Kidney epithelial cell (primary cell): ENCODE data around the gene LPCAT1. TPM values are rescaled to one million over a fixed set of nuclear protein-coding genes. Genes with fewer than 3 reads are reported as not detected.
"Not testable (repeated sequence)": the region's sequence is repeated elsewhere in the genome, so short reads cannot be mapped to it uniquely, and the experiment has no call there.

ENCODE experiments used
- DNase-seq: peaks from one replicate; pipeline ENCODE4 v3.0.0-alpha.2; 2010; ENCODE audit warnings: low read depth
- H3K27me3 ChIP-seq: 2 replicates; pipeline ENCODE4 v1.6.0; 2011; ENCODE audit warnings: low read length; ENCODE audit not compliant: control insufficient read depth, insufficient read depth
- H3K36me3 ChIP-seq: 2 replicates; pipeline ENCODE4 v1.5.1; 2011; ENCODE audit warnings: low read length; ENCODE audit not compliant: control insufficient read depth, insufficient read depth
- H3K4me3 ChIP-seq: 2 replicates; pipeline ENCODE4 v1.5.1; 2011; ENCODE audit warnings: low read depth, mild to moderate bottlenecking, control low read depth, low read length
- total RNA-seq: library from RNA; depleted of rRNA; stranded (reverse); fragments of >200 nt; gene quantifications from 2 replicates; pipeline ENCODE4 v1.2.3, GENCODE V29; 2015
- TF ChIP-seq, protein P1 (sequence below): IDR thresholded peaks from 2 replicates; pipeline ENCODE4 v1.5.1; 2011; ENCODE audit warnings: mild to moderate bottlenecking, moderate library complexity, low read length, control low read depth, inconsistent platforms; ENCODE audit not compliant: insufficient read depth, poor library complexity, severe bottlenecking

The LPCAT1 gene
- total RNA-seq, 1 donor from 2014 or later = 87.6 TPM

DNA sequence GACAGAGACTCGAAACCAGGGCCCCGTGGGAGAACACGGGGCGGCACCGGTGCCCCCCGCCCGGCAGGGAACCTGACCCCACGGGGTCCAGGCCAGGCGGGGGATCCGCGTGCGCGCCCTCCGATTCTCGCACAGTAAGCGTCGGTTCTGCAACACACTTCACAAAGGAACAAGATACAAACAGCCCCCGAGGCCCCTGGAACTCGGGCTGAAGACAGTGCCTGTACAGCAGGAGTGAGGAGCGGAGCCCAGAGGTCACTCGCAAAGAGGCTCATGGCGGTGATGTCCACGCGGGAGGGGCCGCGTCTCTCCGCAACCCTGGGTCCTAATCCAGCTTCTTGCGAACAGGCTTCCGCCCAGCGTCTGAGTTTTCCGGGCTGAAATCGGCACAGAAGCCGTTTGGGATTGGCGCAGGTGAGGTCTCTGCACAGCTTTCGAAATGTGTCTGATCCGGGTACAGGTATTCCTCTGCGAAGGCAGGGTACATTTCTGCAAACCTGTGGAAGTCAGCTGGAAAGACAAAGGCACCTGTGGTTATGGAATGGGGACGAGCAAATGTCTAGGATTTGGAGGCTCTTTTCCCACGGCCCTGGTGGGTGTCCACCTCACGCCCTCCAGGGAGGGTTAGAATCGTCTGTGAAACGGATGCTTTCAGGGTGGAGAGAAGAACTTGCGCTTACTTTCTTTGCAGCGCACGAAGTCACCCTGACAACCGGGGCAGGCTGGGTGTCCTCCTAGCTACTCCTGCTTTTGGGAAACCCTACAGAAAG is 60.2 kb downstream of the LPCAT1 start:
- Histone ChIP-seq H3K36me3 (peaks cover 1% of the 10 kb centered on the region), H3K27me3 (no peaks in the 10 kb centered on the region), H3K4me3 (no peak overlapping the region)
- DNase-seq = no peak
- TF ChIP-seq, protein P1, sequence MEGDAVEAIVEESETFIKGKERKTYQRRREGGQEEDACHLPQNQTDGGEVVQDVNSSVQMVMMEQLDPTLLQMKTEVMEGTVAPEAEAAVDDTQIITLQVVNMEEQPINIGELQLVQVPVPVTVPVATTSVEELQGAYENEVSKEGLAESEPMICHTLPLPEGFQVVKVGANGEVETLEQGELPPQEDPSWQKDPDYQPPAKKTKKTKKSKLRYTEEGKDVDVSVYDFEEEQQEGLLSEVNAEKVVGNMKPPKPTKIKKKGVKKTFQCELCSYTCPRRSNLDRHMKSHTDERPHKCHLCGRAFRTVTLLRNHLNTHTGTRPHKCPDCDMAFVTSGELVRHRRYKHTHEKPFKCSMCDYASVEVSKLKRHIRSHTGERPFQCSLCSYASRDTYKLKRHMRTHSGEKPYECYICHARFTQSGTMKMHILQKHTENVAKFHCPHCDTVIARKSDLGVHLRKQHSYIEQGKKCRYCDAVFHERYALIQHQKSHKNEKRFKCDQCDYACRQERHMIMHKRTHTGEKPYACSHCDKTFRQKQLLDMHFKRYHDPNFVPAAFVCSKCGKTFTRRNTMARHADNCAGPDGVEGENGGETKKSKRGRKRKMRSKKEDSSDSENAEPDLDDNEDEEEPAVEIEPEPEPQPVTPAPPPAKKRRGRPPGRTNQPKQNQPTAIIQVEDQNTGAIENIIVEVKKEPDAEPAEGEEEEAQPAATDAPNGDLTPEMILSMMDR = no peak

DNA sequence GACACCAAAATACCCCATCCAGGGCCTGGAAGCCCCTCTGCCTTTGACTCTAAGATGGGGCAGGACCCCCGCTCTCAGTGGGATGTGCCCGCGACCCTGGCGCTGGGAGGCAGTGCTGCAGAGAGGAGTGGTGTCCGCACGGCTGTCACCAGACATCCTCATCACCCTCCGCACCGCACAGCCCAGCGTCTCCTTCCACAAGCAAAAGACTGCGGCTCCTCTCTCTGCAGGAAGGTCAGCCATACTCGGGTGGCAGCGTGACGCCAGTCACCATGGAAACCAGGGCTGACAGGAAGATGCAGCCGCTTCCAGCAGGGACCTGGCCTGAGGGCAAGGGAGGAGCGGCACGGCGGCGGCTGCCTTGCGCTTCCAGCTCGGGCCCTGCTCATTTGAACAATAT is 61.4 kb downstream of the LPCAT1 start:
- peaks cover 1% of the 10 kb centered on the region for H3K36me3 ChIP-seq
- TF ChIP-seq, protein P1 = no peak
- H3K27me3 ChIP-seq = no peaks in the 10 kb centered on the region
- DNase-seq = no peak
- H3K4me3 ChIP-seq = no peak overlapping the region

DNA sequence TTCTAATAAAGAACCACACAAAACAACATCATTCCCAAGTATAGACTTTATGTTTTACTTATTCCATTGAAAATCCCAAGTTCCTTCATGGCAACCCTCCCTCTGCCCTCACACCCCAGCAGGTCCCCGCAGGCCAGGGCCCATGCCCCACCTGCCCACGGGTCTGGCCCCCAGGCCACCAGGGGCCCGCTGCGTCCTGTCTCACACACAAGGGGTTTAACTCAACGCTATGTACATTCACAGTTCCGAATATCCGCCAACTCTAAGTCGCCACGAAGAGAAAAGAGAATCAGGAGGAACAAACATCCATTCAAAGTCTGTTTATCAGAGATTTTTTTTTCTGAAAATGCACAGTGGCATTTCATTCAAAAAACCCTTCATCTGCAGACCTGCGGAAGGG is 62.4 kb downstream of the LPCAT1 start:
- H3K36me3 ChIP-seq = peaks cover 1% of the 10 kb centered on the region
- TF ChIP-seq, protein P1 = no peak
- H3K27me3 ChIP-seq = no peaks in the 10 kb centered on the region
- DNase-seq = no peak
- H3K4me3 ChIP-seq = no peak overlapping the region

DNA sequence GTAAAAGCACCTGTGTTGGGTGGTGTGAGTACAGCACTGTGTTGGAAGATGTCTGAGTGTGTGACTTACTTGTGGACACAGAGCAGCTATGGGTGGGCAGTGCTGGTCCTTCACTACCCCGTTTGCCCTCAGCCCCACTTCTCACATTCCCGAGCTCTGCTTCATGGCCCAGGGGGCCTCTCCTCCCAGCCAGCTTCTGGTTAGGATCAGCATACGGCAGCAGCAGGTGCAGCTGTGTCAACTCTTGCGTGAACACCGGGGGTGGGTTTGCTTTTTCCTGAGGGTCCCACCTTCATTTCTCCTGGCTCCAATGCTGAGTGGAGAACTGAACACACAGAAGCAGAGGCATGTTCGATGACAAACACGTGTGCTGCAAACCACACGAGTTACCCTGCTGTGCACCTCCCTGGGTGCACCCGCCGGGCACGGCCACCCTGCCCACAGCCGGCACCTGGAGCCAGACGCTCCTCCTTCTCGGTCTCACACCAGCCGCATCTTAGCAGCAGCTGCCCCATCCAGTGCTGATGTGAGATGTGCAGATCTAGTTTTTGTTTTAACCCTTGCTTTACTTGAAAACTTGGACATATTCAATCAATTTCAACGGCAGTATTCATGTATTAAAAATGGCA is 63.6 kb downstream of the LPCAT1 start:
- peaks cover 1% of the 10 kb centered on the region for H3K36me3 ChIP-seq
- no peaks in the 10 kb centered on the region for H3K27me3 ChIP-seq
- H3K4me3 ChIP-seq = no peak overlapping the region
- TF ChIP-seq, protein P1 = no peak
- DNase-seq = no peak

DNA sequence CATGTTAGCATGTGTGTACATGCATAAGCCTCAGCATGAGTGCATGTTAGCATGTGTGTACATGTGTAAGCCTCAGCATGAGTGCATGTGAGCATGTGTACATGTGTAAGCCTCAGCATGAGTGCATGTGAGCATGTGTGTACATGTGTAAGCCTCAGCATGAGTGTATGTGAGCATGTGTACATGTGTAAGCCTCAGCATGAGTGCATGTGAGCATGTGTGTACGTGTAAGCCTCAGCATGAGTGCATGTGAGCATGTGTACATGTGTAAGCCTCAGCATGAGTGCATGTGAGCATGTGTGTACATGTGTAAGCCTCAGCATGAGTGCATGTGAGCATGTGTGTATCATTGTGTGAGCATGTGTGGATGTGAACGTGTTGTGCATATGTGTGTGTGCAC is 64.3 kb downstream of the LPCAT1 start:
- H3K4me3 ChIP-seq, DNase-seq, H3K36me3 ChIP-seq, H3K27me3 ChIP-seq: not testable (repeated sequence)

DNA sequence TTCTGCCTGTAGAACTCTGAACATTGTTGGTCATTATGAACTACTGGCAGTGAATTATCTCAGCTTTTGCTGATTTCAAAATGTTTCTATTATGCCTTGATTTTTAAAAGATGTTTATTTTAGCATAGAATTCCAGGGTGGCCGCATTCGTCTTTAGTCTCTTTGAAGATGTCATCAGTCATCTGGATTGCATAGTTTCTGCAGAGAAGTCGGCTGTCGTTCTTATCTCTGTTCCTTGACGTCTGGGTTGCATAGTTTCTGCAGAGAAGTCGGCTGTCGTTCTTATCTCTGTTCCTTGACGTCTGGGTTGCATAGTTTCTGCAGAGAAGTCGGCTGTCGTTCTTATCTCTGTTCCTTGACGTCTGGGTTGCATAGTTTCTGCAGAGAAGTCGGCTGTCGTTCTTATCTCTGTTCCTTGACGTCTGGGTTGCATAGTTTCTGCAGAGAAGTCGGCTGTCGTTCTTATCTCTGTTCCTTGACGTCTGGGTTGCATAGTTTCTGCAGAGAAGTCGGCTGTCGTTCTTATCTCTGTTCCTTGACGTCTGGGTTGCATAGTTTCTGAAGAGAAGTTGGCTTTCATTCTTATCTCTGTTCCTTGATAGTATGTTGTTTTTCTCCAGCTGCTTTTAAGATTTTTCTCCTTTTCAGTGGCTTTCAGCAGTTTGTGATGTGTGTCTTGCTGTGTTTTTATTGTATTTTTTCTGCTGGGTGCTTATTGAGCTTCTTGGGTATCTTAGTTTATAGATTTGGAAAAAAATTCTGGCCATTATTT is 67.5 kb downstream of the LPCAT1 start:
- H3K27me3 ChIP-seq = not testable (repeated sequence)

More for the DNA sequence above, 67.5 kb downstream of the LPCAT1 start:
- not testable (repeated sequence) for H3K36me3 ChIP-seq, H3K4me3 ChIP-seq, DNase-seq
